ENCODE results near the gene CNTNAP2.

Gene CNTNAP2

GRCh38 chr7:146966274-146966673, 849.7 kb downstream of the CNTNAP2 start:
- H3K4me1 ChIP-seq (ENCODE audit: control insufficient read depth, insufficient read depth, low read length), result no peaks in the 10 kb centered on the region
- H3K36me3 ChIP-seq (ENCODE audit: control insufficient read depth, insufficient read depth, low read length), result no peaks in the 10 kb centered on the region
- H3K9me3 ChIP-seq (ENCODE audit: control insufficient read depth, low read length), result no peaks in the 10 kb centered on the region
- no peak overlapping the region for H3K27ac ChIP-seq (ENCODE audit: insufficient read depth, low read depth, low read length, poor library complexity, severe bottlenecking)
- 94 to 98% methylated on average over 3 of the region's 3 CpGs for WGBS, 2 experiments
- no peaks in the 10 kb centered on the region for H3K27me3 ChIP-seq (ENCODE audit: control insufficient read depth, insufficient read depth, low read length, poor library complexity, severe bottlenecking)
- H3K4me3 ChIP-seq (ENCODE audit: insufficient read depth, low read depth, low read length), result no peak overlapping the region

- no peaks in the 10 kb centered on the region for H3K4me1 ChIP-seq (ENCODE audit: control insufficient read depth, insufficient read depth, low read length)
- WGBS, 2 experiments, result 94 to 98% methylated on average over 2 of the region's 2 CpGs
- no peaks in the 10 kb centered on the region for H3K9me3 ChIP-seq (ENCODE audit: control insufficient read depth, low read length)
- H3K36me3 ChIP-seq (ENCODE audit: control insufficient read depth, insufficient read depth, low read length), result no peaks in the 10 kb centered on the region
- H3K4me3 ChIP-seq (ENCODE audit: insufficient read depth, low read depth, low read length), result no peak overlapping the region
- H3K27me3 ChIP-seq (ENCODE audit: control insufficient read depth, insufficient read depth, low read length, poor library complexity, severe bottlenecking), result no peaks in the 10 kb centered on the region
- no peak overlapping the region for H3K27ac ChIP-seq (ENCODE audit: insufficient read depth, low read depth, low read length, poor library complexity, severe bottlenecking)
Measured at GRCh38 chr7:146982482-146982881, 865.9 kb downstream of the CNTNAP2 start.

GRCh38 chr7:146991596-146991995, 875.0 kb downstream of the CNTNAP2 start:
- no peaks in the 10 kb centered on the region for H3K27me3 ChIP-seq (ENCODE audit: control insufficient read depth, insufficient read depth, low read length, poor library complexity, severe bottlenecking)
- WGBS, 2 experiments, result 82 to 85% methylated on average over 4 of the region's 5 CpGs
- no peaks in the 10 kb centered on the region for H3K4me1 ChIP-seq (ENCODE audit: control insufficient read depth, insufficient read depth, low read length)

DNA sequence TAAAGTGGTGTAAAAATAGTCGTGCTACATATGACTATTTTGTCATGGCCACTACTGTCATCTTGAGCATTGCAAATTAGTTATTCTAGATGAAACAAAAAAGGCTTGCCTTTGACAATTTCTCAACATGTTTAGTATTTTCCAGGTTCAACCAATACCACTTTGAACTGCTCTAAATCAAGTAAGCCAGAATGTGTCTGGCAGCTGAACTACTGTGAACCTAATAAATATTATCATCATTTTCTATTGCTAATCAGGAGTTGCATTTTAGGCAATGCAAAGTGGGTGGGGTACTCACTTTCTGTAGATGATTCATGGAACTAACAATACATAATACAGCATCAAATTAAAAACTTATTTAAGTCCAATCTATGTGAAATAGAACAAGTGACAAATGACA, 877.2 kb downstream of the CNTNAP2 start:
- Histone ChIP-seq H3K27me3 (ENCODE audit: control insufficient read depth, insufficient read depth, low read length, poor library complexity, severe bottlenecking) (no peaks in the 10 kb centered on the region), H3K4me3 (ENCODE audit: insufficient read depth, low read depth, low read length) (no peak overlapping the region), H3K27ac (ENCODE audit: insufficient read depth, low read depth, low read length, poor library complexity, severe bottlenecking) (no peak overlapping the region), H3K36me3 (ENCODE audit: control insufficient read depth, insufficient read depth, low read length) (no peaks in the 10 kb centered on the region), H3K9me3 (ENCODE audit: control insufficient read depth, low read length) (no peaks in the 10 kb centered on the region), H3K4me1 (ENCODE audit: control insufficient read depth, insufficient read depth, low read length) (no peaks in the 10 kb centered on the region)
- 90% methylated on average over 1 of the region's 1 CpG; no CpG with 5 or more reads in 1 of the 2 experiments for WGBS, 2 experiments

More at GRCh38 chr7:146991596-146991995, 875.0 kb downstream of the CNTNAP2 start:
- no peaks in the 10 kb centered on the region for H3K36me3 ChIP-seq (ENCODE audit: control insufficient read depth, insufficient read depth, low read length)
- H3K4me3 ChIP-seq (ENCODE audit: insufficient read depth, low read depth, low read length), result no peak overlapping the region
- no peak overlapping the region for H3K27ac ChIP-seq (ENCODE audit: insufficient read depth, low read depth, low read length, poor library complexity, severe bottlenecking)
- no peaks in the 10 kb centered on the region for H3K9me3 ChIP-seq (ENCODE audit: control insufficient read depth, low read length)

DNA sequence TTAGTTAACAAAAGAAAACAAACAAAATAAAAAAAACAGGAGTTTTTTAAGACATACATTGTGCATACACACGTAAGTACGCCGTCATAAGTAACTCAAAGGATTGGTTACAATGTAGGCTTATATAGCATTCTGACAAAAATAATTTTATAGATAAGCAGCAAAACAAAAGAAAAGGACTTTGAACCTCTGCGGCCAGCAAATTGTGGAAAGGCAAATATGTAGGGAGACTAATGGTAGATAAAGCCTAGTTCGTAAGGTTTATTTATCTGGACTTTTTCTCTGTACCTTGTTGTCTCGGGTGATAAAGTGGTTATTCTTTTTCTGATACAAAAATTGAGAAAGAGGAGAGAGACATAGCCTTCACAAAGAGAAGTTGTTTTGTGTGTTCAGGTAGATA, 891.9 kb downstream of the CNTNAP2 start:
- Histone ChIP-seq H3K9me3 (ENCODE audit: control insufficient read depth, low read length) (no peaks in the 10 kb centered on the region), H3K27me3 (ENCODE audit: control insufficient read depth, insufficient read depth, low read length, poor library complexity, severe bottlenecking) (no peaks in the 10 kb centered on the region), H3K27ac (ENCODE audit: insufficient read depth, low read depth, low read length, poor library complexity, severe bottlenecking) (no peak overlapping the region), H3K4me3 (ENCODE audit: insufficient read depth, low read depth, low read length) (no peak overlapping the region), H3K4me1 (ENCODE audit: control insufficient read depth, insufficient read depth, low read length) (no peaks in the 10 kb centered on the region), H3K36me3 (ENCODE audit: control insufficient read depth, insufficient read depth, low read length) (no peaks in the 10 kb centered on the region)
- WGBS, 2 experiments, result 96% methylated on average over 3 to 6 of the region's 6 CpGs

DNA sequence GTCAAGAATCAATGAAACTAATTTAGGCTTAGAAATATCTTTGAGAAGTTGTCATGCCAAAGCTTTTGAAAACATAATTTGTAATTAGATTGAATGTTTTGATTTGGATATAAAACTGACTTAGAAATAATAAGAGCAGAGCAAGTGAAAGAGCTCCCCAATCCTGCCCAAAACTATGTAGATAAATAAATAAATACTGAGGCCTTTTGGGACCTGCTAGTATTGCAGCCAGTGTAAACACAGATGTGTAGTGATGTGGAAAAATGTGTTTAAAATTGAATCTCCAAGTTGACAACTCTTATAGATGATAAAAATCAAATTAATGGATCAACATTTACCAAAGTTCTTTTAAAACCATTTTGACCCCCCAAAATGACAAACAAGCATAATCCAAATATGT, 896.1 kb downstream of the CNTNAP2 start:
- Histone ChIP-seq H3K27ac (ENCODE audit: insufficient read depth, low read depth, low read length, poor library complexity, severe bottlenecking) (no peak overlapping the region), H3K36me3 (ENCODE audit: control insufficient read depth, insufficient read depth, low read length) (no peaks in the 10 kb centered on the region), H3K9me3 (ENCODE audit: control insufficient read depth, low read length) (no peaks in the 10 kb centered on the region), H3K4me1 (ENCODE audit: control insufficient read depth, insufficient read depth, low read length) (no peaks in the 10 kb centered on the region), H3K27me3 (ENCODE audit: control insufficient read depth, insufficient read depth, low read length, poor library complexity, severe bottlenecking) (no peaks in the 10 kb centered on the region), H3K4me3 (ENCODE audit: insufficient read depth, low read depth, low read length) (no peak overlapping the region)

DNA sequence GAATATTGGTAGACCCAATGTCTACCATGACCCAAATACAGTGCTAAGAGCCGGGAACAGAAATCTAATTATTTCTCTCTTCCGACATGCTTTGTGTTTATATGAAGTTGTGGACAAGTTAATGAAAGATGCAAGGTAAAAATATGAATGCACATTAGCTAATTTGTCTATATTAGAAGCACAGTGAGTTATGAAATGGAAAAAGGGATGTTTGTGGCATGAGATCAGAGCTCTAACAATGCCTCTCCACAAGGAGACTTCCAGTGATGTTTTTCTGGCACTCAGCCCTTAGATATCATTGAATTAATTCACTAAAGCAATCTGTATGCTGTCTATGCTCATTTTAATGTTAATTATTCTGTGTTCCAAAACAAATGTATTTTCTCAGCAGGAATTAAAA, 897.2 kb downstream of the CNTNAP2 start:
- no peaks in the 10 kb centered on the region for H3K4me1 ChIP-seq (ENCODE audit: control insufficient read depth, insufficient read depth, low read length)
- no peak overlapping the region for H3K4me3 ChIP-seq (ENCODE audit: insufficient read depth, low read depth, low read length)
- no peaks in the 10 kb centered on the region for H3K9me3 ChIP-seq (ENCODE audit: control insufficient read depth, low read length)
- no peak overlapping the region for H3K27ac ChIP-seq (ENCODE audit: insufficient read depth, low read depth, low read length, poor library complexity, severe bottlenecking)
- H3K27me3 ChIP-seq (ENCODE audit: control insufficient read depth, insufficient read depth, low read length, poor library complexity, severe bottlenecking), result no peaks in the 10 kb centered on the region
- 95 to 100% methylated on average over 2 of the region's 2 CpGs for WGBS, 2 experiments
- H3K36me3 ChIP-seq (ENCODE audit: control insufficient read depth, insufficient read depth, low read length), result no peaks in the 10 kb centered on the region

- H3K27ac ChIP-seq (ENCODE audit: insufficient read depth, low read depth, low read length, poor library complexity, severe bottlenecking), result no peak overlapping the region
- WGBS, 2 experiments, result 93 to 95% methylated on average over 3 of the region's 4 CpGs
- no peaks in the 10 kb centered on the region for H3K4me1 ChIP-seq (ENCODE audit: control insufficient read depth, insufficient read depth, low read length)
- no peaks in the 10 kb centered on the region for H3K27me3 ChIP-seq (ENCODE audit: control insufficient read depth, insufficient read depth, low read length, poor library complexity, severe bottlenecking)
- no peaks in the 10 kb centered on the region for H3K36me3 ChIP-seq (ENCODE audit: control insufficient read depth, insufficient read depth, low read length)
- H3K4me3 ChIP-seq (ENCODE audit: insufficient read depth, low read depth, low read length), result no peak overlapping the region
- no peaks in the 10 kb centered on the region for H3K9me3 ChIP-seq (ENCODE audit: control insufficient read depth, low read length)
Measured at GRCh38 chr7:147014286-147014955, 897.8 kb downstream of the CNTNAP2 start.

DNA sequence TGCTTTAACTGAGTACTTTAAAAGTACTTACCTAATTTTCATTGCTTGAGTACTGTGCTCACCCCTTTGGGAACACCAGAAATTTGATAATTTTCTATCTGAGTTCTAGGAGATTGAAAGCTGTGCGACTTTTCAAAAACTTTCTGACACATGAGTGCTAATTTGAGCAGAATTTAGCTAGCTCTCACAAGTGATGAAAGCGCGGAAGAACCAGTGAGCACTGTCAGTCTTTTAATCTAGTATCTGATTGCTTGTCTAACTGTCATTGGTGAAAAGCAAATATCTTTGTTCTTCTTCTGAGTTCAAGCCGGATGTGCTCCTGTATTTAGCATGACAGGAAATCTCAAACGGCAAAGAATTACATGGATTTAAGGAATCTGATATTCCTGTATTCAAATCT, 899.4 kb downstream of the CNTNAP2 start:
- no peaks in the 10 kb centered on the region for H3K4me1 ChIP-seq (ENCODE audit: control insufficient read depth, insufficient read depth, low read length)
- H3K9me3 ChIP-seq (ENCODE audit: control insufficient read depth, low read length), result no peaks in the 10 kb centered on the region
- H3K4me3 ChIP-seq (ENCODE audit: insufficient read depth, low read depth, low read length), result no peak overlapping the region
- no peaks in the 10 kb centered on the region for H3K27me3 ChIP-seq (ENCODE audit: control insufficient read depth, insufficient read depth, low read length, poor library complexity, severe bottlenecking)
- no peak overlapping the region for H3K27ac ChIP-seq (ENCODE audit: insufficient read depth, low read depth, low read length, poor library complexity, severe bottlenecking)
- WGBS, 2 experiments, result 91 to 98% methylated on average over 5 of the region's 5 CpGs
- H3K36me3 ChIP-seq (ENCODE audit: control insufficient read depth, insufficient read depth, low read length), result no peaks in the 10 kb centered on the region

DNA sequence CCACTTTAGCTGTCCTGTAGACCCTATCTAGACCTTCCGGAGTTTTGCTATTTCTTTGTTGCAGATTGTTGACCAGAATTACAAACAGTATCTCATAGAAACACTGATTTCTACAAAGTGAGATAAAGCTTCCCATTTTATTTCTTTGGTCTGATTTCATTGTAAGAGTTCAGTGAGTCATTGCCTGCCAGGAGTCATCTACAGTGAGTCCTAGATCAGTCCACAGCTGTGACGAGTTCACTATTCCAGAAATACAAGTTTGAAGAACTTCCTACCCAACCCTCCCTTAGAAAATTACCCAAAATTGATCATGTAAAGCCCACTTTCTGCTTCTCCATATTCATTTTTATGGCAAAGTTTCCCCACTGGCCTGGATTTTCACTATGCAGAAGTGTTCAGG, 905.5 kb downstream of the CNTNAP2 start:
- Histone ChIP-seq H3K4me3 (ENCODE audit: insufficient read depth, low read depth, low read length) (no peak overlapping the region), H3K27ac (ENCODE audit: insufficient read depth, low read depth, low read length, poor library complexity, severe bottlenecking) (no peak overlapping the region), H3K36me3 (ENCODE audit: control insufficient read depth, insufficient read depth, low read length) (no peaks in the 10 kb centered on the region), H3K9me3 (ENCODE audit: control insufficient read depth, low read length) (no peaks in the 10 kb centered on the region), H3K27me3 (ENCODE audit: control insufficient read depth, insufficient read depth, low read length, poor library complexity, severe bottlenecking) (no peaks in the 10 kb centered on the region), H3K4me1 (ENCODE audit: control insufficient read depth, insufficient read depth, low read length) (no peaks in the 10 kb centered on the region)
- 91 to 94% methylated on average over 2 of the region's 2 CpGs for WGBS, 2 experiments

GRCh38 chr7:147023440-147023839, 906.8 kb downstream of the CNTNAP2 start:
- H3K27ac ChIP-seq (ENCODE audit: insufficient read depth, low read depth, low read length, poor library complexity, severe bottlenecking), result no peak overlapping the region
- H3K27me3 ChIP-seq (ENCODE audit: control insufficient read depth, insufficient read depth, low read length, poor library complexity, severe bottlenecking), result no peaks in the 10 kb centered on the region
- H3K4me3 ChIP-seq (ENCODE audit: insufficient read depth, low read depth, low read length), result no peak overlapping the region
- H3K4me1 ChIP-seq (ENCODE audit: control insufficient read depth, insufficient read depth, low read length), result no peaks in the 10 kb centered on the region
- no peaks in the 10 kb centered on the region for H3K9me3 ChIP-seq (ENCODE audit: control insufficient read depth, low read length)
- H3K36me3 ChIP-seq (ENCODE audit: control insufficient read depth, insufficient read depth, low read length), result no peaks in the 10 kb centered on the region

Data from ectodermal cell (in vitro differentiated cells).